Esophagus squamous epithelium (tissue), 5 donors: ENCODE results near the gene AMPH. TPM values are rescaled to one million over a fixed set of nuclear protein-coding genes. Genes with fewer than 3 reads are reported as not detected.

Experiments
- DNase-seq: peaks from one replicate; lab custom pipeline; 2025; lab: John Stamatoyannopoulos, UW
- H3K27ac ChIP-seq, 4 donors: fragments of 200-600 bp; sonication (generic); one replicate each; pipeline ENCODE4 v1.5.1; 2016 to 2019; ENCODE audit warnings: mild to moderate bottlenecking in 1 of 4
- H3K27me3 ChIP-seq, 4 donors: fragments of 200-600 bp; sonication (generic); 1 replicate in 3 of 4; 2 replicates in 1 of 4; pipeline versions ENCODE4 v1.5.1 to v1.6.0; 2017 to 2021; ENCODE audit warnings: antibody characterized with exemption in 1 of 4
- H3K36me3 ChIP-seq, 3 donors: fragments of 200-600 bp; sonication (generic); one replicate each; pipeline ENCODE4 v1.5.1; 2016 to 2019
- H3K4me1 ChIP-seq, 3 donors: fragments of 200-600 bp; sonication (generic); one replicate each; pipeline ENCODE4 v1.5.1; 2017 to 2019
- H3K4me3 ChIP-seq, 4 donors: fragments of 200-600 bp; sonication (generic); 1 replicate in 3 of 4; 2 replicates in 1 of 4; pipeline ENCODE4 v1.5.1; 2016 to 2019; ENCODE audit warnings: mild to moderate bottlenecking in 2 of 4, moderate library complexity in 1 of 4
- H3K9me3 ChIP-seq, 3 donors: fragments of 200-600 bp; sonication (generic); one replicate each; pipeline ENCODE4 v1.5.1; 2016 to 2019
- CTCF ChIP-seq, 6 experiments: fragments of 450-650 bp in 4 of 6; fragments of 200-600 bp in 2 of 6; sonication (generic) in 2 of 6; IDR thresholded peaks; one replicate each; pipeline ENCODE4 v1.5.1; 2016 to 2019; ENCODE audit warnings: antibody characterized with exemption in 6 of 6, mild to moderate bottlenecking in 4 of 6, moderate library complexity in 4 of 6
- POLR2A ChIP-seq, 4 donors: fragments of 450-650 bp; IDR thresholded peaks; one replicate each; pipeline ENCODE4 v1.6.1; 2017; ENCODE audit warnings: antibody characterized with exemption in 4 of 4, mild to moderate bottlenecking in 4 of 4, moderate library complexity in 3 of 4
- WGBS, 2 donors: methylation state at CpG; one replicate each; pipeline ENCODE4 v1.1.5; 2018; 5-methylcytosine and 5-hydroxymethylcytosine counted together
- intact Hi-C: fragments of 100-400 bp; cut with DNase I; formaldehyde crosslinking; loops from one replicate; pipeline ENCODE4 v1.15.0; 2022
- total RNA-seq, 4 donors: library from RNA; depleted of rRNA; stranded (reverse); fragments of >200 nt; gene quantifications; one replicate each; pipeline ENCODE4 v1.1.0, GENCODE V29; 2016
- donor health status: DM: yes; HTN: yes; CAD: no.

Gene AMPH
- total RNA-seq, 4 donors from 2014 or later: 0.18 to 2.3 (median 1.7) TPM; not detected in 1

GRCh38 chr7:38382684-38383083 is 248.5 kb downstream of the AMPH start:
- DNase-seq: no peak
- intact Hi-C loops: no loop called here
- no peak overlapping the region for H3K27ac ChIP-seq
- no peaks in the 10 kb centered on the region for H3K36me3 ChIP-seq
- TF ChIP-seq POLR2A (IDR thresholded peaks at IDR 0.05): no peak
- no peak for TF ChIP-seq CTCF (IDR thresholded peaks at IDR 0.05)
- no peaks in the 10 kb centered on the region for H3K4me1 ChIP-seq
- H3K27me3 ChIP-seq: no peaks in the 10 kb centered on the region
- H3K9me3 ChIP-seq: no peaks in the 10 kb centered on the region
- 59 to 68% methylated on average over 2 of the region's 2 CpGs for WGBS, 2 donors
- no peak overlapping the region for H3K4me3 ChIP-seq

GRCh38 chr7:38375453-38375852 is 255.7 kb downstream of the AMPH start:
- no peak overlapping the region for H3K4me3 ChIP-seq
- no peaks in the 10 kb centered on the region for H3K4me1 ChIP-seq
- H3K36me3 ChIP-seq: no peaks in the 10 kb centered on the region
- TF ChIP-seq CTCF (IDR thresholded peaks at IDR 0.05): no peak
- no peak for TF ChIP-seq POLR2A (IDR thresholded peaks at IDR 0.05)
- no peak for DNase-seq
- WGBS, 2 donors: 59 to 66% methylated on average over 3 of the region's 4 CpGs
- intact Hi-C loops: no loop called here
- H3K27ac ChIP-seq: no peak overlapping the region
- no peaks in the 10 kb centered on the region for H3K27me3 ChIP-seq
- H3K9me3 ChIP-seq: no peaks in the 10 kb centered on the region

- H3K27me3 ChIP-seq: no peaks in the 10 kb centered on the region
- H3K9me3 ChIP-seq: no peaks in the 10 kb centered on the region
- peaks cover 0 to 9% (median 6%) of the 10 kb centered on the region in 3 donors for H3K4me1 ChIP-seq
- intact Hi-C loops: no loop called here
- H3K4me3 ChIP-seq: no peak overlapping the region
- TF ChIP-seq POLR2A (IDR thresholded peaks at IDR 0.05): no peak
- TF ChIP-seq CTCF (IDR thresholded peaks at IDR 0.05): peak in 5 of 6 experiments; percentile 12 to 42 (median 37)
- WGBS, 2 donors: 42 to 47% methylated on average over 6 of the region's 6 CpGs
- no peak for DNase-seq
- no peak overlapping the region for H3K27ac ChIP-seq
- H3K36me3 ChIP-seq: no peaks in the 10 kb centered on the region
Measured at GRCh38 chr7:38374507-38374906, 256.7 kb downstream of the AMPH start.

- intact Hi-C loops: no loop called here
- no peak for DNase-seq
- no peaks in the 10 kb centered on the region for H3K36me3 ChIP-seq
- no peak overlapping the region for H3K27ac ChIP-seq
- H3K27me3 ChIP-seq: no peaks in the 10 kb centered on the region
- TF ChIP-seq CTCF (IDR thresholded peaks at IDR 0.05): no peak
- no peak for TF ChIP-seq POLR2A (IDR thresholded peaks at IDR 0.05)
- 61 to 88% methylated on average over 5 to 8 of the region's 8 CpGs for WGBS, 2 donors
- H3K4me3 ChIP-seq: no peak overlapping the region
- H3K9me3 ChIP-seq: no peaks in the 10 kb centered on the region
- H3K4me1 ChIP-seq: peaks cover 0 to 16% (median 6%) of the 10 kb centered on the region in 3 donors
Measured at GRCh38 chr7:38373155-38373554, 258.0 kb downstream of the AMPH start.

GRCh38 chr7:38372290-38372689 is 258.9 kb downstream of the AMPH start:
- peaks cover 0 to 21% (median 6%) of the 10 kb centered on the region in 3 donors for H3K4me1 ChIP-seq
- TF ChIP-seq CTCF (IDR thresholded peaks at IDR 0.05) (no peak), POLR2A (IDR thresholded peaks at IDR 0.05) (no peak)
- H3K27me3 ChIP-seq: no peaks in the 10 kb centered on the region
- no peaks in the 10 kb centered on the region for H3K9me3 ChIP-seq
- no peak for DNase-seq
- WGBS, 2 donors: 84 to 86% methylated on average over 7 of the region's 7 CpGs
- no peaks in the 10 kb centered on the region for H3K36me3 ChIP-seq
- no peak overlapping the region for H3K27ac ChIP-seq
- no peak overlapping the region for H3K4me3 ChIP-seq
- intact Hi-C loops: no loop called here
